HG03139 (cell line): ENCODE results near the gene ADCY10.
A peak's percentile ranks its signal among the peaks of the same experiment; 100 is the strongest.
"Not testable (repeated sequence)": the region's sequence is repeated elsewhere in the genome, so short reads cannot be mapped to it uniquely, and the experiment has no call there.

Experiments used
- ATAC-seq: cut with Tn5 transposase; IDR thresholded peaks from one replicate; pipeline ENCODE4 v1.9.1; 2021; ENCODE audit not compliant: unreplicated experiment

The ADCY10 gene

GRCh38 chr1:167913895-167914496 is at the start of gene ADCY10:
ADCY10 (minus strand) TSS chr1:167914134; CDS start chr1:167905140, 8,994 bp downstream.
- ATAC-seq, result no peak

- ATAC-seq, result no peak
These were observed 43.8 kb upstream of the ADCY10 start for GRCh38 chr1:167957710-167958109.

GRCh38 chr1:167955915-167956314 is 42.0 kb upstream of the ADCY10 start:
- no peak for ATAC-seq

GRCh38 chr1:167950569-167950968 is 36.6 kb upstream of the ADCY10 start:
- no peak for ATAC-seq

DNA sequence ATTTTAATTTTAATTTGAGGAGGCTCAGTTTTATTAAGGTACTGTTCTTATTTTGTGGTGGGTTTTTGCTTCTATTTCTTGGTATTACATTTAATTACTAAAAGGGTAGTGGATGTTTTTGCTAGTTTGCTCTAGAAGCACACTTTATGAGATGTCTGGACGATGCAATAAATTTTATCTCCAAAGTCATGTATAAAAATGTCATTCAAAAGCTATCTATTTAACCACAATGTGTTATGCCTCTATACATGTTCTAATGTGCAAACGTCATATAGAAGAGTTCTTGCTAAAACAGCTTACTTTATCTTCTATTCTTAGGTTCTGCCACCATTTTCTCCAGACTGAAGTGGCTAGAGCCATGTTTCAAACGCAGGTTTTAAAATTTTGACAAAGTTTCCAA is 35.9 kb upstream of the ADCY10 start:
- ATAC-seq, result no peak

GRCh38 chr1:167947733-167948132 is 33.8 kb upstream of the ADCY10 start:
- ATAC-seq, result no peak

- ATAC-seq, result no peak
These were observed 29.6 kb upstream of the ADCY10 start for GRCh38 chr1:167943541-167943940.

DNA sequence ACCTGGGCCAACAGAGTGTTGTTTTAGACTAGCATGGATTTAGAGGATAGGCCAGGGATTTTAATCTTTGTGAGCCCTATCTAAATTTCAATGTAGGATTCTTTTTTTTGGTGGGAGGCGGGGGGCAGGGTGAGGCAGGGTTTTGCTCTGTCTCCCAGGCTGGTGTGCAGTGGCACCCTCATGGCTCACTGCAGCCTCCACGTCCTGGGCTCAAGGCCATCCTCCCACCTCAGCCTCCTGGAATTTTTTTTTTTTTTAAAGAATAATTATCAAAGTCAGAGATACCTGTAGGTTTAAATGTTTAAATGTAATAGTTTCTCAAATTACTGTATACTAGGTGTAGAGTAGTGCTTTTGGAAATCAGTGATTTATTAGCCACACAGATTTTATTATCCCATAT is 26.3 kb upstream of the ADCY10 start:
- no peak for ATAC-seq

DNA sequence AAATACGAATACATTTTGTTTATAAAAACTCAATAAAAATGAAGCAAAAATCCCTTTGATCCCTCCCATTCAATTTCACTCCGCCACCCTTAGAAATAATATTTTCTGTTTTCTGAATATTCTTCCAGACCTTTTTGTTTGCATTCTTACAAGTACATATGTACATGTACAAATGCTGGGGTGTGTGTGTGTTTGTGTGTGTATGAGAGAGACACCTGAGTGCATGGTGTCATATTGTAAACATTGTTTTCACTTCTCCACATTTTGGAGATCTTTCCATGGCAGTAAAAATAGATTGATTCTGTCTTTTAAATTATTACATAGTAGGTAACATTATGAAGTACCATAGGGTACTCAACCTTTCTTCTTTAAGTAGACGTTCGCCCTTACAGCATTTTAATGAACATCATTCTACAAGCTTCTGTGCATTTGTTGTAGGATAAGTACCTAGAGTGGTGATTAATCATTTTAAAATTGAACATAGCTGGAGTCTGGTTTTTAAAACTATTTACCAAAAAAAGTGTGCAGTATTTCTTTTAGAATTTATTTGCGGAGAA is 24.2 kb upstream of the ADCY10 start:
- no peak for ATAC-seq

- no peak for ATAC-seq
These were observed 23.7 kb upstream of the ADCY10 start for GRCh38 chr1:167937709-167938010.

DNA sequence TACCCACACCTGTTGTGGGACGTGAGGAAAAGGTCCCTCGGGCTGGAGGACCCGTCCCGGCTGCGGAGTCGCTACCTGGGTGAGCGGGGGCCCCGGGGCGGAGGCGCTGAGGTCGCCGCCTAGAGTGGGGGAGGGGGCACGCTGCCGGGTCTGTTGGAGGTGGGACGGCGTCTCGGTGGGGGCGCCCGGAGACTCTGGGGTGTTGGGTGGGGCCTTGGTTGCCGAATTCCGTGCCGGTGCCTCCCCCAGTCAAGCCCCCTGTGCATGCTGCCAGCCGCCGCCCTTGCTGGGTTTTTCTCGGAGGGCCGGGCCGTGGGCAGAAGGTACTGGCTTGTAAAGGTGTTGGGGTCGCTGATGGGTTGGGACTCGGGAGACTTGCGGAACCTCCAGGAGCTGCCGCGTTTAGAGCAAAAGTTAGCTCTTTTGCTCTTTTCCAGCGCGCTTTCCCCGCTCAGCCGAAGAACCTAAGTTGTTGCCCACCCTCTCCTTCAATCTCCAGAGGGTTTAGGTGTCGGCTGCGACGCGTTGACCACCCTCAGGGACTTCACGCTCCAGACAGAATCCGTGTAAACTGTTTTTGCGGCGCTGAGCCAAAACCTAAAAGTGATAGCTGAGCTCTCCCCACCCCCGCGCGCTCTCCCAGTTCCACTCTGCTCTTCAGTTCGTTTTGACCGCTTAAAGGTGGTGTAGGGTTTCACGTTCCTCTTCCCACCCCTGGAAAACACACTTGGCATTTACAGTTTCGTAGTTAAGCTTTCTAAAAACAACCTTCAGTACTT is 23.2 kb upstream of the ADCY10 start, which contains the start of gene MPC2:
Gene MPC2 (minus strand): TSS at position 143 of the 779 bp plus-strand sequence. CDS start 1,231 bp downstream, outside the sequence.
- peak; percentile 20 for ATAC-seq

DNA sequence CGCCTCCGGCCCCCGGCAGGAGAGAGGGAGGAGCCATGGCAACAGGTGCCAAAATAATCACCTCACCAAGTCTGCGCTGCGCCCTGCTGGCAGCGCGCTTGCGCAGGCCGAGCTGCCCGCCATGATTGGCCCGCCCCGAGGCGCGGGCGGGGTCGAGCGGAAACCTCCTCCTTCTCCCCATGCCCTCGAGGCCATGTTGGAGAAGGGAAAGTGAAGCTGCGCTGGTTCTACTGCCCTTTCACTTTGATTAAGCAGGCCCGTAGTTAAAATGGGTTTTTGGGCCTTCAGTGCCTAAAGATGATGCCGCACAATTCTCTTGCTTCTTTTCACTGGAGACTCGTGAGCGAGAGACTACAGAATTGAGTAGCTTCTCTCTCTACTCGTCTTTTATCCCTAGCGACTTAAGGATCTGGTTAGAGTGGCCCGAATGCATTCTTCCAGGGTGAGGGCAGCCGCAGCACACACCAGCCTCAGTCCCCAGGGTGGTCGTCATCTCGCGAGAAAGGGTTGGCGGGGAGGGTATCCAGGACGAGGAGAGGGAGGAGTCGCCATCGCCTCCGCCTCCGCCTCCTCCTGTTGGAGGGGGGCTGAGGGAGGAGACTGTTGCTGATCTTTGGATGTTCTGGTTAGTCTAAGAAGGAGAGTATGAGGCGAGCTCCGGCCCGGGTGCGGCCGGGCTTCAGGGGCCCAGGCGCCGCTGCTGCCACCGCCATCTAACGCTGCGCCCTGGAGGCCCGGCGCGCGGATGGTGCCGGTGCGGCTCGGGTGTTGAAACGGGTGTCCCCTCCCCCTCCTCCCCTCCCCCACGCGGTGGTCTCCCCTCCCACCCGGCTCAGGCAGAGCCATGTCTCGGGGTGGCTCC is 22.4 kb upstream of the ADCY10 start, which contains the start of gene DCAF6:
Gene DCAF6 (plus strand): TSS at position 616 of the 862 bp plus-strand sequence. CDS start 229 bp downstream, at position 845.
- ATAC-seq, result peak; percentile 72

GRCh38 chr1:167935216-167936067 is 21.5 kb upstream of the ADCY10 start:
- ATAC-seq, result peak; percentile 3

DNA sequence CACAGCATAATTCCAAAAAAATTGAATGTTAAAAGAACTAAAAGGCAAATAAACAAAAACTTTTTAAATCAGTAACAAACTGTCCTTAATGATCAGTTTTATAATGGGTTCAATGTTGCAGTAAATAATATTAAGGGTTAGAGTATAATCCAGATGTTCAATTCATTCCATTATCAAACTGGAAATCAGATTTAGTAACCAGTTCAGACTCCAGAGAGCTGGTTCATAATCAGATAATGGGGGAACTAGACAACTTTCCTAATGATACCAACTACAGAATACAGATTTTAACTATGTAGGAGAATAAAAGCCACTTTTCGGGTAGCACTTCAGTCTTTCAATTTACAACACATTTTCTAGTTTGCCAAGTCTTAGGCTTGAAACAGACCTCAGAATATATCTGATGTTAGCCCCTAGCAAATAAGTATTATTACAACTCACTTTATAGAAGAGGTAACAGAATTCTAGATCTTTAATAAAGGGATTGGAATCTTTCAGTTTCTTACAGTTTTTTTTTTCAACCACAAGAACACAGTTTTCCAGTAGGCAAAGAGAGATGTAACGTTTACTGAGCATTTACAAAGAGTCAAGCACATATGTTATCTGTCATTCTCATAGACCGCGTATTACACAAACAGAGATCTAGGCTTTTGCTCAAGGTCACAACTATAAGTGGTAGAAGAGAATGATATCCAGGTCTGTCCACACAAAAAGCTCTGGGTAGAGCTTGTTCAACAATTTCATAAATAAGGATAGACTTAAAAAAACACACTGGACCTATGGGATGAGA is 20.7 kb upstream of the ADCY10 start:
- ATAC-seq, result no peak

DNA sequence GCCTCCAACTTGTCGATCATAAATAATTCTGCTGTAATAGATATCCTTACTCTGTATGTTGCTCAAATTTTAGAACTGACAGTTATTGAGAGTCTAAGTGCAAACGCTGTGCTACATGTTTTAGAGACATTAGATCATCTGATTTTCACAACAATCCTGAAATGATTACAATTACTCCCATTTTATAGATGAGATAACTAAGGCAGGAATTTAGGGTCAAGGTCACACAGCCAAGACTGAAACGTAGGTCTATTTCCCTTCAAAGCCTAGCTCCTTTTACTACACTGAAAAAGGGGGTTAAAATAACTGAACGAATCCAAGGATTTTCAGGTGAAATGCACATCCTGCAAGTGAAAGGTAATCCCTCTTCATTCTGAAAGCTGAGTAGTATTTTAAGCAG is 19.9 kb upstream of the ADCY10 start:
- ATAC-seq, result no peak

DNA sequence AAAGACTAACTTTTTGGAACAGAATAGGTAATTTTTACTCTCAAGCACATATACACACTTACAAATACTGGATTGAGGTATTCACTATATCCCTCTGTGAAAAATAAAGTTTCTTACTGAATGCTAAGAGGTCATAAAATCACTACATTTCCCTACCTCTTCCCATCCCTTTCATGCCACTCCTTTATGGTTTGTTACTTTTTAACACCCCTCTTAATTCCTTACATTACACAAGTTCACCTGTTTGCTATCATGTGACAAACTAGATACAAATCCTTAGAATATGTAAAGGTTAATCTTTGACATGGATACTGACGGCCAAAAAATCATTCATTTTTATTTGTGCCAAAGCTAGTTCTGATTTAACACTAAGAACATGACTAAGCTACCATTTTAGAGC is 15.8 kb upstream of the ADCY10 start:
- no peak for ATAC-seq

GRCh38 chr1:167928919-167929318 is 15.0 kb upstream of the ADCY10 start:
- not testable (repeated sequence) for ATAC-seq

DNA sequence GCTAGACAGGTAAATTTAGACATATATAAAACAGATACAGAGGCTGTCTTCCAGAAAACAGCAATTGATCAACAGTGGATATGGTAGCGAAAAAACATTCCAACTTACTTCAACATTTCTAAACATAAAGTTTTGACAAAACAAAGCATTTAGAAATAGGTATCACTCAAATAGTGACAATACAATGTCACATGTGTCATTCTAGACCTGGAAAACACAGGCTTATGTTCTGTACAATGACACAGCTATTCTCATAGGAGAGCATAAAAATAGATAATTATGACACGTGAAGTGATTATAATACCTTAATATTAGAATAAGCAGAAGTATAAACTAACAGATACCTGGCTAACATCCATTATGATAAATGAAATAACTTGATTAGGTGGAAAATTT is 14.5 kb upstream of the ADCY10 start:
- ATAC-seq, result no peak

GRCh38 chr1:167927046-167927754 is 13.3 kb upstream of the ADCY10 start:
- peak; percentile 42 for ATAC-seq
